SU-DHL-6 (cell line): ENCODE measurements around the gene PSMA7.

Experiments
- EZH2phosphoT487 ChIP-seq: fragments of 200-600 bp; sonication (generic), shearing (Covaris generic); conservative IDR thresholded peaks from 2 replicates; pipeline ENCODE4 v1.6.1; 2018; ENCODE audit warnings: mild to moderate bottlenecking, antibody characterized with exemption, low read length, moderate library complexity, mixed read lengths
- TF ChIP-seq, protein P1 (sequence below): fragments of 200-600 bp; sonication (generic); IDR thresholded peaks from one replicate; pipeline ENCODE4 v1.5.1; 2017; ENCODE audit warnings: antibody characterized with exemption, mild to moderate bottlenecking, low read length, moderate library complexity; ENCODE audit not compliant: insufficient read depth, poor library complexity, severe bottlenecking

GRCh38 chr20:62134735-62135231 lies 8.4 kb downstream of the PSMA7 start:
- TF ChIP-seq, protein P1, sequence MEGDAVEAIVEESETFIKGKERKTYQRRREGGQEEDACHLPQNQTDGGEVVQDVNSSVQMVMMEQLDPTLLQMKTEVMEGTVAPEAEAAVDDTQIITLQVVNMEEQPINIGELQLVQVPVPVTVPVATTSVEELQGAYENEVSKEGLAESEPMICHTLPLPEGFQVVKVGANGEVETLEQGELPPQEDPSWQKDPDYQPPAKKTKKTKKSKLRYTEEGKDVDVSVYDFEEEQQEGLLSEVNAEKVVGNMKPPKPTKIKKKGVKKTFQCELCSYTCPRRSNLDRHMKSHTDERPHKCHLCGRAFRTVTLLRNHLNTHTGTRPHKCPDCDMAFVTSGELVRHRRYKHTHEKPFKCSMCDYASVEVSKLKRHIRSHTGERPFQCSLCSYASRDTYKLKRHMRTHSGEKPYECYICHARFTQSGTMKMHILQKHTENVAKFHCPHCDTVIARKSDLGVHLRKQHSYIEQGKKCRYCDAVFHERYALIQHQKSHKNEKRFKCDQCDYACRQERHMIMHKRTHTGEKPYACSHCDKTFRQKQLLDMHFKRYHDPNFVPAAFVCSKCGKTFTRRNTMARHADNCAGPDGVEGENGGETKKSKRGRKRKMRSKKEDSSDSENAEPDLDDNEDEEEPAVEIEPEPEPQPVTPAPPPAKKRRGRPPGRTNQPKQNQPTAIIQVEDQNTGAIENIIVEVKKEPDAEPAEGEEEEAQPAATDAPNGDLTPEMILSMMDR = no peak
- TF ChIP-seq EZH2phosphoT487 = no peak
